Keratinocyte (primary cell): ENCODE data around the gene THNSL1.

ENCODE experiments used
- CTCF ChIP-seq, 3 experiments: IDR thresholded peaks in 1 of 3; conservative IDR thresholded peaks in 1 of 3; optimal IDR thresholded peaks in 1 of 3; 2 replicates in 2 of 3; 3 replicates in 1 of 3; pipeline versions ENCODE3 to v1.5.1; 2011; ENCODE audit warnings: low read length in 3 of 3, mild to moderate bottlenecking in 3 of 3, moderate library complexity in 2 of 3, control low read depth in 1 of 3, inconsistent platforms in 1 of 3; ENCODE audit not compliant: insufficient read depth in 2 of 3; ENCODE audit errors: extremely low read depth in 1 of 3
- EZH2 ChIP-seq: IDR thresholded peaks from one replicate; pipeline ENCODE4 v1.6.1; 2012; ENCODE audit warnings: inconsistent platforms, mild to moderate bottlenecking, low read length, moderate library complexity

- TF ChIP-seq CTCF (optimal IDR thresholded peaks at IDR 0.05 in 1 of 3, IDR thresholded peaks at IDR 0.05 in 1 of 3, conservative IDR thresholded peaks at IDR 0.05 in 1 of 3; ENCODE audit: extremely low read depth in 1 of 3, insufficient read depth in 2 of 3, low read length in 3 of 3) = no peak
- no peak for TF ChIP-seq EZH2
These were observed 48.0 kb downstream of the THNSL1 start for GRCh38 chr10:25064401-25064800.
